HTR-8/SVneo (cell line): Measurements from ENCODE around the gene NEK1.
"Not testable (repeated sequence)": the region's sequence is repeated elsewhere in the genome, so short reads cannot be mapped to it uniquely, and the experiment has no call there.

Source experiments
- DNase-seq: peaks from one replicate; pipeline ENCODE4 v3.0.0; 2011; ENCODE audit warnings: low spot score, mixed read lengths; ENCODE audit not compliant: insufficient read length
- FAIRE-seq: peaks from 2 replicates; lab custom pipeline; 2011; peaks lifted over from hg19 to GRCh38; lab: Jason Lieb, UNC

The NEK1 gene

DNA sequence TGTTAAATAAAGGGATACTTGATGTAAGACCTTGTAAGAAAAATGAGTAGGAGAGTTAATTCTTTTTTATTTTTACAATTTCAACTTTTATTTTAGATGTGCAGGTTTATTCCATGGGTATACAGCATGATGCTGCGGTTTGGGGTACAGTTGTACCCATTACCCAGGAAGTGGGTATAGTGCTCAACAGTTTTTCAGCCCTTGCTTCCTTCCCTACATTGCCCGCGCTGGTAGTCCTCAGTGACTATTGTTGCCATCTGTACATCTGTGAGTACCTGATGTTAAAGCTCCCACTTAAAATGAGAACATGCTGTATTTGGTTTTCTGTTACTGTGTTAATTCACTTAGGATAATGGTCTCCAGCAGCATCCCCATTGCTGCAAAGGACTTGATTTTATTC is 17.7 kb upstream of the NEK1 start:
- DNase-seq (no peak), FAIRE-seq (no peak)

- FAIRE-seq (no peak), DNase-seq (no peak)
These were observed 16.2 kb upstream of the NEK1 start for GRCh38 chr4:169628579-169628978.

GRCh38 chr4:169627307-169627706 is 14.9 kb upstream of the NEK1 start:
- FAIRE-seq: no peak
- no peak for DNase-seq

DNA sequence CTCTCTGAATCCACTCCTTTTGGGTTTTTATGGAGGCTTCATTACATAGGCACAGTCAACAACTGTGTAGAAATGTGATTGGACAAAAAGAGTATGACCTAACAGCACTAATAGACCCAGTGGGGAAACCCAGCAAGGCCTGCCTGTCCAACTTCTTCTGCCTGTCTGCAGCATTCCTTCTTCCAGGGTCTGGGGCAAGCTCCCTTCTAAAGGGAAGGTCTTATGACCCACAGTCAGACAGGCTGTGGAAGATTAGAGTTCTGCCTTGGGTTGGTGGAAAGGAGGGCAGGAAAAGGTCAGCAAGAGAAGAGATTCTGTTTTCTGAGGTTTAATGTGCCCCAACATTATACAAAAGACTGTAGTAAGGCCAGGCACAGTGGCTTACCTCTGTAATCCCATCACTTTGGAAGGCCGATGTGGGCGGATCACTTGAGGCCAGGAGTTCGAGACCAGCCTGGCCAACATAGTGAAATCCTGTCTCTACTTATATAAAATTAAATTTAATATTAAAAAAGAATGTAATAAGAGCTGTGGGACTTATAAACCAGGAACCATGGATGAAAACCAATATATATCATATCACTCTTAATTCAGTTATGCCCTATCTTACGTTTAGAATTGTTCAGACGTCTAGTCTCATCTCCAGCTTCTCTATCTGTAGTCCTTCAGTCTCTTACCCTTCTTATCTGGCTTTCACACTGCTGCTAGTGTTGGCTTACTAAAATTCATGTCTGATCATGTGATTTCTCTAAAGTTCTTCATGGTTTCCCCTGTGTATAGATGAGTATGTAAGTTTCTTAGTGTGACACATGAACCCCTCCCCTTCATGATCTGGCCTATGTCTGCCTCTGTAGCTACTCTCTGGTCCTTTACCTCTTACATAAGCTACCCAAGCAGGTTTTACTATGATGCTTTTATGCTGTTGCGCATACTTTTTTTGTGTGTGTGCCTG is 14.2 kb upstream of the NEK1 start:
- no peak for DNase-seq
- no peak for FAIRE-seq

- DNase-seq (no peak), FAIRE-seq (no peak)
These were observed 13.5 kb upstream of the NEK1 start for GRCh38 chr4:169625886-169626285.

- FAIRE-seq, DNase-seq: not testable (repeated sequence)
These were observed 11.6 kb upstream of the NEK1 start for GRCh38 chr4:169624012-169624411.

DNA sequence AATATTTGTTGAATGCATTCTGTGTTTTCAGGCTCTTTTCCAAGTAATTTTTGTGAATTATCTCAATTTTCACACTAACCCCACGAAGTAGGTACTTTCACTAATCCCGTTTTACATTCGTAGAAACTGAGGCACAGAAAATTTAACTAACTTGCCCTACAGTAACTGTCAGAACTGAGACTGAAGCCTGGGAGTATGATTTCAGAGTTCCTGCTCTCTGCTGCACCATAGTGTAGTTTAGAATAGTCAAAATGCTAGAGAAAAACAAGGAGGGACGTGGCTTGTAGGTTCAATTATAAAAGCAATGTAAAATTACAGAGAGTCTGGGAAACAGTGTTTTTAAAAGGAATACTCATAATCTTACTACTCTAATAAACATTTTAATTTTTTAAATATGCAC is 10.2 kb upstream of the NEK1 start:
- FAIRE-seq: no peak

GRCh38 chr4:169621731-169622492 is 9.5 kb upstream of the NEK1 start:
- DNase-seq: peak; percentile 30
- no peak for FAIRE-seq

More for the DNA sequence above, 10.2 kb upstream of the NEK1 start:
- DNase-seq: no peak

- DNase-seq: no peak
- FAIRE-seq: no peak
These were observed 8.5 kb upstream of the NEK1 start for GRCh38 chr4:169620880-169621248.

DNA sequence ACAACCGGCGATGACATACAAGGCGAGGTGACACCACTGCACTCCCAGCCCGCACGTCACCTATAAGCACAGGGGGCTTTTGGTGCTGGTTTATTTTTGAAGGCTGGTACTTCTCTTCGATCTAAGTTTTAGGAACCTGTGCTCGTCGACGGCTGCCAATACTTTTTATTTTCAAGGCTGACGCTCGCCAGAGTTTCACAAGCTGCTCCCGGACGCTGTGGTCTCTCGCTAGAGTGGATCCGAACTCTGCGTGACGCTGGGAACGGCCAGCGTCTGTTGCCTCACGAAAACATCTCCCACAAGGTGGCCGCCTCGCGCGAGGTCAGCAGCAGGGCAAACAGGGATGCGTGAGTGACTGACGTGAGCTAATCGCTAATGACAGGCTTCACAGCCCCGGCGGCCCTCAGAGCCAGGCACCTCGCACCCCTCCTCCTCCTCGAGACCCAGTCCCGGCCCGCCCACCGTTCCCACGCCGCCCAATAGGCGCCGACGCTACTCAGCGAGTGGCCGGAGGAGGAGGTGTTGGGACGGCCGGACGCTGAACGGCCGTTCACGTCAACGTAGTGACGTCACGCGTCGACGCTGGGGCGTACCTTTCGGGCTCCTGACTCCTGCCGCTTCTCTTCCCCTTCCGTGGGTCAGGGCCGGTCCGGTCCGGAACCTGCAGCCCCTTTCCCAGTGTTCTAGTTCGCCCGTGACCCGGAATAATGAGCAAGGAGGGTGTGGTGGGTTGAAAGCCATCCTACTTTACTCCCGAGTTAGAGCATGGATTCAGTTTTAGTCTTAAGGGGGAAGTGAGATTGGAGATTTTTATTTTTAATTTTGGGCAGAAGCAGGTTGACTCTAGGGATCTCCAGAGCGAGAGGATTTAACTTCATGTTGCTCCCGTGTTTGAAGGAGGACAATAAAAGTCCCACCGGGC is 7.8 kb upstream of the NEK1 start, which contains the start of gene CLCN3:
Gene CLCN3 (plus strand): TSS at position 621 of the 922 bp plus-strand sequence. CDS start 15,351 bp downstream, outside the sequence.
- DNase-seq (peak; percentile 93), FAIRE-seq (peak; percentile 99)

- FAIRE-seq: no peak
These were observed 7.2 kb upstream of the NEK1 start for GRCh38 chr4:169619518-169619957.

GRCh38 chr4:169618986-169619385 is 6.6 kb upstream of the NEK1 start:
- no peak for DNase-seq
- no peak for FAIRE-seq

More at GRCh38 chr4:169619518-169619957, 7.2 kb upstream of the NEK1 start:
- peak; percentile 39 for DNase-seq

DNA sequence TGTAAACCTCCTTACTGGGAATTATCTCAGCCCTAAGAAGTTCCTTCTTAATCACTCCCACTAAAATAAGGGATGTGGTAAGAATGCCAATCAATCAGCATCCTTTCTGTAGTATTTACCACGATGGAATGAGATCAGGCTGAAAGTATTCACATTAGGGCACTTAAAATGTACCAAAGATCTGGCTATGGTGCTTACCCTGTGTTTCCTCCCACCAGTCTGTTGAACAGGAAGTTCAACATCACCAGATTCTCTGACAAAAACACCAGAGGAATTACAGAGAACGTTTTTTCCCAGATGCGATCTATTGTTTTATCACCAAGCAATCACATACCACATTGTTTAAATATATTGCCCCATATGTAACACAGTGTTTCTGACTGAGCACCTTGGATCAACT is 5.9 kb upstream of the NEK1 start:
- FAIRE-seq (no peak), DNase-seq (peak; percentile 20)

DNA sequence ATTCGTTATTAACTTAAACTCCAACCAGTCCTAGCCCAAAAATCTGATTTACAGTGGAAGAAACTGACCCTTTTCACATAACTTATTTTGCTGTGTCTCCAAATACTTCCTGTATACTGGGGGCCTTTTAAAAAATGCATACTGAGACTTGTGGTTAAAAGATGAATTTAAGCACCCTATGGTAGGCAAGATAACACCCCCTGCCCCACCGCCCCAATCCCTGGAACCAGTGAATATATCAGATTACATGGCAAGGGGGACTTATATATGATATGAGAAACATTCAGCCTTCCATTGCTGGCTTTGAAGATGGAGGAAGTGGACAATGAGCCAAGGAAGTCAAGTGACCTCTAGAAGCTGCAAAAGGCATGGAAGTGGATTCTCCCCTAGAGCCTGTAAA is 4.9 kb upstream of the NEK1 start:
- FAIRE-seq: no peak
- no peak for DNase-seq

DNA sequence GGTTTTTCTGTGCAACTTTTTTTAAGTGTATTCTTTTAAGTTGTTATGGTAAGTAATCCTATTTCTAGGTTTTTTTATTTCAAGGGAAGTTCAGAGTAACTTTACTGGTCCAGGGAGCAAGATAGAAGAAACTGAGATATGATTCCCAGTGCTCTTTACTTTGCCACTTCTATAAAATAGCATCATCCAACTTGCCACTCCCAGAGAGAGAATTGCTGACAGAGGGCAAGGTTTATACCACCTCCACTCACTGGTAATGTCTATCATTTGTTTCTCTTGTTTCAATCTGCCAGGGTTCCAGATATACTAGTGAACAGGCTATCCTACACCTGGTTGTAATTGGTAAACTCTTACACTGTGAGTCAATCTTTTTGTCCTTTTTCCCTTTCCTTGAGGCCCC is 4.5 kb upstream of the NEK1 start:
- FAIRE-seq (no peak), DNase-seq (no peak)

DNA sequence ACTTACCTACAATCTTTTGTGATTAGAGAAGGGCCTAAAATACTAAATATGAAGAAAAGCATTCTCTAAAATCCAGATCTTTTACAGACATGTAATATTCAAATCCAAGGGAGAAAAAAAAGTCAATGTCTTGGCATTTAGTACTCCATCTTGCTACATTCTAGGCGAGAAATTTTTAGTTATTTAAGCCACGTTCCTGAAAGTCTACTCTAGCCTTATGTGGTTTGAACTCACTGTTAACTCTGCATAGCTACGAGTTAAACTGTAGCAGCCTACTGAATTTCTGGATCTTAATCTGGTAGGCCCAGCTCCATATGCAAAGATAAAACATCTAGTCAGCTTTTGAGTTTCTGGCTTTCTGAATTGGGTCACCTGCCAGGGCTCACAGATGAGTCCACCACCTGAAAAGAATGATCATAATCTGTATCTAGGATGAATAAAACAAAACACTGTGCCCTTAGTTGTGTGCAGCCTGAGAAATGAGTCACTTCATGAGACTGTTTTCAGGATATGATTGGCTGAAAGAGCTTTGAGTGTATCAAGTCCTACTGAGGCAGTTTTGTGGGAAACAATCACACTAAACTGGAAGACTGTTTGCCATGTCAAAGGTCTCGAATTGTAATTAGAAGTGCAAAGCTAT is 3.2 kb upstream of the NEK1 start:
- DNase-seq: no peak
- no peak for FAIRE-seq

GRCh38 chr4:169612871-169613859 is 782 bp upstream of the NEK1 start:
- peak; percentile 42 for FAIRE-seq
- peak; percentile 56 for DNase-seq

DNA sequence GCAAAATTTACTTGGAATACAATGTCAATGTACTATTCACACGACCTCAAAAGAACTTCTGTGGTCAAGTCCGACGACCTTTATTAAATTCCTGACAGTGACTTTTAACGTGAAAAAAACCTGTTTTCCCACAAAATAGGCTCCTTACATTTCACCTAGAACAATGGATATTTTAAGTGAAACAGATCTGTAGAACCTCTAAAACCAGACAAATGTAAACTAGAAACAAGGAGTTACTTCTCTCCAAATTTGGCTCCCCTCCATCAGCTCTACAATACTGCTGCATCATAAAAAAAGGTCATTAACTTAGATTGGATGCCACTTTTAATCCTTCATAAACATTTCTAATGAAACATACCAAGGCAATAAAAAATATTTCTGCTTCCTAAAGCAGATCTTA is 1.2 kb downstream of the NEK1 start:
- no peak for FAIRE-seq
- no peak for DNase-seq
